Endothelial cell of umbilical vein (primary cell): ENCODE measurements around the gene PTPRD. TPM values are rescaled to one million over a fixed set of nuclear protein-coding genes. Genes with fewer than 3 reads are reported as not detected.

Source experiments
- BruUV-seq: library from RNA; stranded (reverse); fragments of 400-500 nt; replicated peaks from 2 replicates; lab custom pipeline; 2021; lab: Mats Ljungman, UMichigan
- CTCF ChIA-PET: fragments of 300-600, 350-600 bp; sonication (Branson Sonifier 250); formaldehyde crosslinking; loops from one replicate; lab custom pipeline; 2021; ENCODE audit warnings: antibody characterized with exemption, inconsistent platforms; lab: Charles Lee
- POLR2A ChIA-PET: fragments of 300-600, 350-600 bp; sonication (Branson Sonifier 250); formaldehyde crosslinking; loops from one replicate; lab custom pipeline; 2021; ENCODE audit warnings: antibody characterized with exemption, inconsistent platforms; lab: Charles Lee
- DNase-seq: peaks from one replicate; pipeline ENCODE4 v3.0.0-alpha.2; 2011; ENCODE audit warnings: low read depth, low spot score
- FAIRE-seq: peaks from 2 replicates; lab custom pipeline; 2011; peaks lifted over from hg19 to GRCh38; lab: Jason Lieb, UNC
- H2AFZ ChIP-seq: 2 replicates; pipeline ENCODE4 v1.6.0; 2012; ENCODE audit warnings: low read depth, low read length, control low read depth, inconsistent platforms
- H3K27ac ChIP-seq: 2 replicates; pipeline ENCODE4 v1.5.1; 2011; ENCODE audit warnings: low read depth, mild to moderate bottlenecking, control low read depth, low read length, moderate library complexity; ENCODE audit not compliant: insufficient read depth
- H3K27me3 ChIP-seq, 2 experiments: 2 replicates each; pipeline versions ENCODE4 v1.6.0 to v1.6.1; 2011; ENCODE audit warnings: low read length in 2 of 2, mixed read lengths in 1 of 2; ENCODE audit not compliant: control insufficient read depth in 2 of 2, insufficient read depth in 2 of 2
- H3K36me3 ChIP-seq, 2 experiments: 2 replicates in 1 of 2; 3 replicates in 1 of 2; pipeline ENCODE4 v1.5.1; 2011; ENCODE audit warnings: low read length in 2 of 2, mild to moderate bottlenecking in 1 of 2, moderate library complexity in 1 of 2; ENCODE audit not compliant: control insufficient read depth in 2 of 2, insufficient read depth in 2 of 2; ENCODE audit errors: extremely low read depth in 1 of 2
- H3K4me1 ChIP-seq: 3 replicates; pipeline ENCODE4 v1.5.1; 2011; ENCODE audit warnings: mild to moderate bottlenecking, low read length; ENCODE audit not compliant: control insufficient read depth, insufficient read depth; ENCODE audit errors: extremely low read depth
- H3K4me2 ChIP-seq: 2 replicates; pipeline ENCODE4 v1.6.1; 2011; ENCODE audit warnings: low read length, control low read depth, mixed read lengths; ENCODE audit not compliant: insufficient read depth
- H3K4me3 ChIP-seq, 3 experiments: fragments of 200-600 bp in 1 of 3; sonication (generic), shearing (Covaris generic) in 1 of 3; replicated peaks in 1 of 3; 2 replicates each; pipeline ENCODE4 v1.5.1; 2011 to 2016; ENCODE audit warnings: control low read depth in 3 of 3, low read length in 3 of 3, mild to moderate bottlenecking in 2 of 3, inconsistent platforms in 1 of 3, low read depth in 1 of 3, moderate library complexity in 1 of 3; ENCODE audit not compliant: insufficient read depth in 1 of 3
- H3K79me2 ChIP-seq: 2 replicates; pipeline ENCODE4 v1.6.0; 2012; ENCODE audit warnings: low read length, inconsistent platforms; ENCODE audit not compliant: control insufficient read depth, insufficient read depth
- H3K9ac ChIP-seq: replicated peaks from 2 replicates; pipeline ENCODE3; 2011; ENCODE audit warnings: low read length, control low read depth; ENCODE audit not compliant: insufficient read depth; ENCODE audit errors: extremely low read depth
- H3K9me1 ChIP-seq: replicated peaks from 3 replicates; pipeline ENCODE4 v1.6.0; 2011; ENCODE audit warnings: mild to moderate bottlenecking, low read length; ENCODE audit not compliant: control insufficient read depth, insufficient read depth; ENCODE audit errors: extremely low read depth
- H3K9me3 ChIP-seq: replicated peaks from 2 replicates; pipeline ENCODE4 v1.5.1; 2012; ENCODE audit warnings: low read length, inconsistent platforms; ENCODE audit not compliant: control insufficient read depth, insufficient read depth
- H4K20me1 ChIP-seq: replicated peaks from 2 replicates; pipeline ENCODE3; 2011; ENCODE audit warnings: mild to moderate bottlenecking, low read length; ENCODE audit not compliant: control insufficient read depth, insufficient read depth; ENCODE audit errors: extremely low read depth
- CTCF ChIP-seq, 2 donors: IDR thresholded peaks; 1 replicate in 1 of 2; 2 replicates in 1 of 2; pipeline ENCODE4 v1.5.1; 2011; ENCODE audit warnings: low read length in 2 of 2, mild to moderate bottlenecking in 2 of 2, moderate library complexity in 2 of 2, control low read depth in 1 of 2, inconsistent platforms in 1 of 2, low read depth in 1 of 2; ENCODE audit not compliant: insufficient read depth in 1 of 2; ENCODE audit errors: extremely low read depth in 1 of 2
- EZH2 ChIP-seq: IDR thresholded peaks from 2 replicates; pipeline ENCODE4 v1.6.1; 2012; ENCODE audit warnings: borderline replicate concordance, low read depth, mild to moderate bottlenecking, moderate library complexity, low read length, inconsistent platforms; ENCODE audit not compliant: severe bottlenecking
- FOS ChIP-seq: IDR thresholded peaks from 2 replicates; pipeline ENCODE4 v1.6.1; 2011; ENCODE audit warnings: mild to moderate bottlenecking, low read length, moderate library complexity, borderline replicate concordance; ENCODE audit not compliant: insufficient read depth
- GATA2 ChIP-seq: IDR thresholded peaks from 2 replicates; pipeline ENCODE4 v1.7.0; 2011; ENCODE audit warnings: low read depth, mild to moderate bottlenecking, moderate library complexity, mixed read lengths, low read length; ENCODE audit not compliant: insufficient read length, insufficient read depth
- JUN ChIP-seq: IDR thresholded peaks from 2 replicates; pipeline ENCODE4 v1.6.1; 2011; ENCODE audit warnings: borderline replicate concordance, low read depth; ENCODE audit not compliant: insufficient read length, insufficient read depth
- MAX ChIP-seq: IDR thresholded peaks from 2 replicates; pipeline ENCODE4 v1.6.1; 2011; ENCODE audit not compliant: insufficient read depth, insufficient read length
- MYC ChIP-seq: IDR thresholded peaks from one replicate; pipeline ENCODE4 v1.6.1; 2011; ENCODE audit warnings: mild to moderate bottlenecking, low read depth, low read length
- POLR2A ChIP-seq: IDR thresholded peaks from 2 replicates; pipeline ENCODE4 v1.6.1; 2012; ENCODE audit warnings: low read depth, mild to moderate bottlenecking, control low read depth, low read length
- POLR2AphosphoS5 ChIP-seq: IDR thresholded peaks from 2 replicates; pipeline ENCODE4 v1.6.1; 2012; ENCODE audit warnings: low read depth, mild to moderate bottlenecking, control low read depth, low read length, moderate library complexity; ENCODE audit not compliant: insufficient read depth
- dilution Hi-C: fragments of 300-500 bp; cut with MboI; formaldehyde crosslinking; loops from one replicate; pipeline ENCODE4 v1.15.0; 2019; ENCODE audit warnings: low sequenced_read_pairs; ENCODE audit not compliant: extremely low pct_ligation_motif_present
- intact Hi-C: fragments of 100-400 bp; cut with micrococcal nuclease; formaldehyde crosslinking; loops from one replicate; pipeline ENCODE4 v1.10.0; 2022
- polyA plus RNA-seq, 4 experiments: library from polyadenylated mRNA; depleted of rRNA in 3 of 4; stranded (reverse) in 3 of 4; unstranded in 1 of 4; fragments of >200 nt; gene quantifications; 2 replicates each; pipeline versions ENCODE4 v1.2.1 to v1.2.3, GENCODE V29; 2011 to 2012; ENCODE audit warnings: missing spikeins in 1 of 4
- total RNA-seq: library from RNA; stranded (reverse); gene quantifications from 2 replicates; pipeline ENCODE4 v1.2.3, GENCODE V29; 2021

PTPRD gene
- total and polyA plus RNA-seq, 2 donors (not counting 3 experiments of a cell fraction or from before 2014, with no cell fraction given), result 5.5 to 5.7 TPM

- intact Hi-C loops, result no loop called here
- DNase-seq (no peak), FAIRE-seq (no peak)
- Histone ChIP-seq H3K9me3 (no peaks in the 10 kb centered on the region), H3K9me1 (no peaks in the 10 kb centered on the region), H2AFZ (no peak overlapping the region), H3K4me2 (no peak overlapping the region), H3K4me3 (no peak overlapping the region), H4K20me1 (no peaks in the 10 kb centered on the region), H3K9ac (no peak overlapping the region), H3K79me2 (no peaks in the 10 kb centered on the region), H3K36me3 (no peaks in the 10 kb centered on the region), H3K27me3 (no peaks in the 10 kb centered on the region), H3K27ac (no peak overlapping the region), H3K4me1 (no peaks in the 10 kb centered on the region)
- ChIA-PET POLR2A (no interaction called here), CTCF (interaction anchor here (1.0 kb wide), 1 partner anchor 34 kb away, joined by 3 read pairs; no protein-coding TSS in a partner anchor)
- TF ChIP-seq JUN, result no peak
- TF ChIP-seq CTCF (IDR thresholded peaks at IDR 0.05; ENCODE audit: extremely low read depth in 1 of 2, insufficient read depth in 1 of 2, low read depth in 1 of 2, low read length in 2 of 2), result no peak
- TF ChIP-seq POLR2AphosphoS5, result no peak
- no peak for TF ChIP-seq MYC
- TF ChIP-seq FOS, result no peak
- TF ChIP-seq POLR2A, result no peak
- no peak for TF ChIP-seq MAX
- TF ChIP-seq GATA2, result no peak
- no peak for TF ChIP-seq EZH2
- dilution Hi-C loops, result no loop called here
- BruUV-seq, result no TSS peak
Observed at GRCh38 chr9:8412327-8412726, 2200.5 kb downstream of the PTPRD start.
